ENCODE results near the gene TPD52L2. TPM values are rescaled to one million over a fixed set of nuclear protein-coding genes. Genes with fewer than 3 reads are reported as not detected.
A peak's percentile ranks its signal among the peaks of the same experiment; 100 is the strongest.

The TPD52L2 gene
- total RNA-seq, 1 experiment from 2014 or later, result 192 TPM

DNA sequence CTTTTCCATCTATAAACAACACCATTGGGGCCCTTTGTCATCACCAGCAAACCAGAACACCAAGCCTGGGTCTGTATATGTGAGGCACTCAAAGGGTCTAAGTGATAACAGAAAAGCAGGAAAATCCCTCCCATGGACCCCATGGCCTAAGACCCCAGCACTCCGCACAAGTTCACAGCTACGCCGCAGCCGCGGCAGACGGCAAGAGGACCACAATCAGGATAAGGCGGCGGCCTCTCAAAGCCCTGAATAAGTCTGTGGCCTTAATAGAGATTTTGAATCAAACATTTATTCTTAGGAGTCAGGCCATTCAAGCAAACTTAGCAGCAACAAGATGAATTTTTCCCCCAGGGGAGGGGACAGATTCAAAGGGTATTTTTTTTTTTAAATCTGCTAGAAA lies 36.9 kb upstream of the TPD52L2 start:
- TF ChIP-seq, protein P1, sequence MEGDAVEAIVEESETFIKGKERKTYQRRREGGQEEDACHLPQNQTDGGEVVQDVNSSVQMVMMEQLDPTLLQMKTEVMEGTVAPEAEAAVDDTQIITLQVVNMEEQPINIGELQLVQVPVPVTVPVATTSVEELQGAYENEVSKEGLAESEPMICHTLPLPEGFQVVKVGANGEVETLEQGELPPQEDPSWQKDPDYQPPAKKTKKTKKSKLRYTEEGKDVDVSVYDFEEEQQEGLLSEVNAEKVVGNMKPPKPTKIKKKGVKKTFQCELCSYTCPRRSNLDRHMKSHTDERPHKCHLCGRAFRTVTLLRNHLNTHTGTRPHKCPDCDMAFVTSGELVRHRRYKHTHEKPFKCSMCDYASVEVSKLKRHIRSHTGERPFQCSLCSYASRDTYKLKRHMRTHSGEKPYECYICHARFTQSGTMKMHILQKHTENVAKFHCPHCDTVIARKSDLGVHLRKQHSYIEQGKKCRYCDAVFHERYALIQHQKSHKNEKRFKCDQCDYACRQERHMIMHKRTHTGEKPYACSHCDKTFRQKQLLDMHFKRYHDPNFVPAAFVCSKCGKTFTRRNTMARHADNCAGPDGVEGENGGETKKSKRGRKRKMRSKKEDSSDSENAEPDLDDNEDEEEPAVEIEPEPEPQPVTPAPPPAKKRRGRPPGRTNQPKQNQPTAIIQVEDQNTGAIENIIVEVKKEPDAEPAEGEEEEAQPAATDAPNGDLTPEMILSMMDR (IDR thresholded peaks at IDR 0.05; ENCODE audit: unreplicated experiment), result no peak
- Mint-ChIP-seq H3K4me1 (ENCODE audit: low read depth, unreplicated experiment) (peaks cover 10% of the 10 kb centered on the region), H3K27me3 (ENCODE audit: unreplicated experiment) (peaks cover 85% of the 10 kb centered on the region), H3K9me3 (ENCODE audit: low read depth, unreplicated experiment) (no peaks in the 10 kb centered on the region), H3K4me3 (ENCODE audit: low read depth, unreplicated experiment) (no peak overlapping the region), H3K27ac (ENCODE audit: unreplicated experiment) (no peak overlapping the region), H3K36me3 (ENCODE audit: insufficient read depth, unreplicated experiment) (peaks cover 20% of the 10 kb centered on the region)
- CTCF ChIA-PET, result no interaction called here
- no peak for DNase-seq
- intact Hi-C loops (cut with micrococcal nuclease; ENCODE audit: unreplicated experiment), result no loop called here
- no TSS peak for BruUV-seq (replicated peaks)

DNA sequence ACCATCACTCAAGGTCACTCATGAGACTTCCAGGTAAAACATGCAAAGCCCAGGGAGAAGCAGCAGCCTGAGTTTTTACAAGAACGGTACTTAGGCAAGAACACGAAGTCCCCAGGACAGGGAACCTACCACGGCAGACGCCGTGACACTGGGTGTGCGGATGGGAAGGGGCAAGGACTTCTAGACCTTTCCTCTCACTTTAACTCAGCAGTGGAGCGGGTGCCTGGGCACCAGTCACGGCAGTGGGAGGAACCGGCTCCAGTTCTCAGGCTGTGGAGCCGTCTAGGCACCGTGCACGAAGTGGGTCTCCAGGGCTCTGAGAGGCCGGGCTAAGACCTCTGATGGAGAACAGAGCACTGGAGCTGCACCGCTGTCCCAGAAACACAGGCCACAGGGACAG lies 36.5 kb upstream of the TPD52L2 start:
- no peaks in the 10 kb centered on the region for H3K9me3 Mint-ChIP-seq (ENCODE audit: low read depth, unreplicated experiment)
- intact Hi-C loops (cut with micrococcal nuclease; ENCODE audit: unreplicated experiment), result no loop called here
- peaks cover 10% of the 10 kb centered on the region for H3K4me1 Mint-ChIP-seq (ENCODE audit: low read depth, unreplicated experiment)
- CTCF ChIA-PET, result no interaction called here
- H3K27me3 Mint-ChIP-seq (ENCODE audit: unreplicated experiment), result peaks cover 85% of the 10 kb centered on the region
- TF ChIP-seq, protein P1 (IDR thresholded peaks at IDR 0.05; ENCODE audit: unreplicated experiment), result no peak
- DNase-seq, result no peak
- no peak overlapping the region for H3K27ac Mint-ChIP-seq (ENCODE audit: unreplicated experiment)
- H3K36me3 Mint-ChIP-seq (ENCODE audit: insufficient read depth, unreplicated experiment), result peaks cover 24% of the 10 kb centered on the region
- H3K4me3 Mint-ChIP-seq (ENCODE audit: low read depth, unreplicated experiment), result no peak overlapping the region
- no TSS peak for BruUV-seq (replicated peaks)

DNA sequence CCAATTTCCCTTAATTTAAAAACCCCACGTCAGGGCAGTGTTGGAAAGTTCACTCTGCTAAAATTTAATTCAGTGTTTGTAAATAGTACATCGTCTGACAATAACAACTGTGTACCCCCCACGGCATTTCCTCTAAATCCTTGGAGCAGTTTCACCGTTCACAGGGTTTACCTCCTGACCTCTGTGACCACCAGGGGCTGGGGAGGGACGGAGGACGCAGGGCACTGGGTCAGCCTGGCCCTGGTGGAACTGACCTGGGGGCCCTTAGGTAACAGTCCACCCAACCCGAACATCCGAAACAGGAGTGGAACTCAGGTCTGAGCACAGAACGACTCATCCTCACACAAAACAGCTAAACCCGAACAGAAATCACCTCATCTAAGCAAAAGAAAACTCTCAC lies 36.1 kb upstream of the TPD52L2 start:
- DNase-seq, result no peak
- TF ChIP-seq, protein P1 (IDR thresholded peaks at IDR 0.05; ENCODE audit: unreplicated experiment), result no peak
- intact Hi-C loops (cut with micrococcal nuclease; ENCODE audit: unreplicated experiment), result no loop called here
- Mint-ChIP-seq H3K27me3 (ENCODE audit: unreplicated experiment) (peaks cover 82% of the 10 kb centered on the region), H3K4me1 (ENCODE audit: low read depth, unreplicated experiment) (peaks cover 13% of the 10 kb centered on the region), H3K27ac (ENCODE audit: unreplicated experiment) (no peak overlapping the region), H3K36me3 (ENCODE audit: insufficient read depth, unreplicated experiment) (peaks cover 28% of the 10 kb centered on the region), H3K9me3 (ENCODE audit: low read depth, unreplicated experiment) (no peaks in the 10 kb centered on the region), H3K4me3 (ENCODE audit: low read depth, unreplicated experiment) (no peak overlapping the region)
- CTCF ChIA-PET, result no interaction called here
- no TSS peak for BruUV-seq (replicated peaks)

DNA sequence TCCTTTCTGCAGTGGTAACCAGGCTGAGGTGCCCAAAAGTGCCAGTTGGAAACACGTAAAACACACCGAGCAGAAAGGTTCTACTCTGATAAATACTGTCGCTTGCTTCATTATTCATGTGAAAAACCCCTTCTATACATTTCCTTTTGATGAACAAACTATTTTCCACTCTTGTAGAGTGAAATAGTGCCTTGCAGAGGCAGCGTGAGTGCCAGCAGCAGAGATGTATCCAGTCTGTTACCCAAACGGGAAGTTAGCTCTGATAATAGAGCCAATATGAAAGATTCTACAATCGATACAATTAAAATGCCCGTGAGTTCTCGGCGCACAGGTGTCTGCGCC lies 35.5 kb upstream of the TPD52L2 start:
- intact Hi-C loops (cut with micrococcal nuclease; ENCODE audit: unreplicated experiment), result no loop called here
- no peak for DNase-seq
- BruUV-seq (replicated peaks), result TSS peak; percentile 26
- TF ChIP-seq, protein P1 (IDR thresholded peaks at IDR 0.05; ENCODE audit: unreplicated experiment), result no peak
- CTCF ChIA-PET, result interaction anchor here (0.6 kb wide), 1 partner anchor 51 kb away, joined by 3 read pairs; no protein-coding TSS in a partner anchor
- H3K27ac Mint-ChIP-seq (ENCODE audit: unreplicated experiment), result peak overlapping the region; percentile 51
- H3K4me3 Mint-ChIP-seq (ENCODE audit: low read depth, unreplicated experiment), result peak overlapping the region; percentile 64
- H3K4me1 Mint-ChIP-seq (ENCODE audit: low read depth, unreplicated experiment), result peaks cover 18% of the 10 kb centered on the region
- H3K9me3 Mint-ChIP-seq (ENCODE audit: low read depth, unreplicated experiment), result no peaks in the 10 kb centered on the region
- H3K27me3 Mint-ChIP-seq (ENCODE audit: unreplicated experiment), result peaks cover 76% of the 10 kb centered on the region
- H3K36me3 Mint-ChIP-seq (ENCODE audit: insufficient read depth, unreplicated experiment), result peaks cover 28% of the 10 kb centered on the region

All from Calu3 (cell line).